Subcutaneous adipose tissue (tissue), 4 donors: ENCODE data around the gene DMWD. TPM values are rescaled to one million over a fixed set of nuclear protein-coding genes. Genes with fewer than 3 reads are reported as not detected.

Source experiments
- CTCF ChIP-seq: fragments of 450-650 bp; IDR thresholded peaks from one replicate; pipeline ENCODE4 v1.5.1; 2016; ENCODE audit warnings: low read depth, mild to moderate bottlenecking, control low read depth, antibody characterized with exemption, moderate library complexity
- total RNA-seq, 4 donors: library from RNA; depleted of rRNA; stranded (reverse); fragments of >200 nt; gene quantifications; one replicate each; pipeline ENCODE4 v1.1.0, GENCODE V29; 2016

DMWD gene
- total RNA-seq, 4 donors from 2014 or later: 8.3 to 58.4 (median 16.6) TPM

- TF ChIP-seq CTCF: no peak
Observed at GRCh38 chr19:45804140-45804958, 11.7 kb upstream of the DMWD start.

- TF ChIP-seq CTCF: no peak
Observed at GRCh38 chr19:45801603-45802175, 9.0 kb upstream of the DMWD start.

- no peak for TF ChIP-seq CTCF
Observed at GRCh38 chr19:45800070-45800553, 7.5 kb upstream of the DMWD start.

GRCh38 chr19:45798995-45799517 is 6.4 kb upstream of the DMWD start:
- TF ChIP-seq CTCF: no peak

GRCh38 chr19:45794627-45795026 is 2.0 kb upstream of the DMWD start:
- TF ChIP-seq CTCF: no peak

GRCh38 chr19:45793876-45794275 is 1.2 kb upstream of the DMWD start:
- no peak for TF ChIP-seq CTCF

- TF ChIP-seq CTCF: no peak
Observed at GRCh38 chr19:45793178-45793564, 526 bp upstream of the DMWD start.
